WERI-Rb-1 (cell line): ENCODE results near the gene KRTAP10-3.

Experiments
- DNase-seq: peaks from one replicate; pipeline ENCODE4 v3.0.0-alpha.2; 2020
- H3K27ac ChIP-seq: fragments of 250-450 bp; sonication (Bioruptor Pico); 2 replicates; pipeline ENCODE4 v1.5.1; 2020; ENCODE audit warnings: mild to moderate bottlenecking, moderate library complexity
- H3K27me3 ChIP-seq: fragments of 250-450 bp; sonication (Bioruptor Pico); 2 replicates; pipeline ENCODE4 v1.5.1; 2021; ENCODE audit warnings: mild to moderate bottlenecking, low read depth, moderate library complexity; ENCODE audit not compliant: insufficient read depth, severe bottlenecking
- H3K36me3 ChIP-seq: fragments of 250-450 bp; sonication (Bioruptor Pico); 2 replicates; pipeline ENCODE4 v1.5.1; 2020; ENCODE audit warnings: mild to moderate bottlenecking, moderate library complexity
- H3K4me3 ChIP-seq: 2 replicates; pipeline ENCODE4 v1.5.1; 2011; ENCODE audit warnings: low read depth, mild to moderate bottlenecking, control low read depth, low read length
- H3K9me3 ChIP-seq: fragments of 250-450 bp; sonication (Bioruptor Pico); 2 replicates; pipeline ENCODE4 v1.5.1; 2021; ENCODE audit warnings: mild to moderate bottlenecking, moderate library complexity; ENCODE audit not compliant: severe bottlenecking
- TF ChIP-seq, protein P1 (sequence below): IDR thresholded peaks from 2 replicates; pipeline ENCODE4 v1.5.1; 2011; ENCODE audit warnings: low read depth, mild to moderate bottlenecking, control low read depth, inconsistent platforms, low read length

The KRTAP10-3 gene

DNA sequence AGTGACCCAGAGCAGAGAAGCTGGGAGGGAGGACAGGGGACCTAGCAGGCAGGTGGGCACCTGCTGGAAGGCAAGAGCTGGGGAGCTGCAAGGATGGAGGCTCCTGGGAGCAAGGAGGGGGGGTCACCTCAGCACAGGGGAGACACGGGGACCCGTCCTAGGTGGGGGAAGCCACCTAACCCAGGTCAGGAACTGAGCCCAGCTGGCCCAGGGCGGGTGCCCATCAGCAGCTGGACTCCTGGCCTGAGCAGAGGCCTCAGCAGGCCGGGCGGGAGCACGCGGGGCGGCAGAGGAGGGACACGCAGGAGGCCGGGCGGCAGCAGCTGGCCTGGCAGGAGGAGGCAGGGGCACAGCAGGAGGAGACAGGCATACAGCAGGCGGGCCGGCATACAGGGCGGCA, 19.5 kb downstream of the KRTAP10-3 start:
- no peak overlapping the region for H3K4me3 ChIP-seq
- no peaks in the 10 kb centered on the region for H3K27me3 ChIP-seq
- no peak for DNase-seq
- TF ChIP-seq, protein P1, sequence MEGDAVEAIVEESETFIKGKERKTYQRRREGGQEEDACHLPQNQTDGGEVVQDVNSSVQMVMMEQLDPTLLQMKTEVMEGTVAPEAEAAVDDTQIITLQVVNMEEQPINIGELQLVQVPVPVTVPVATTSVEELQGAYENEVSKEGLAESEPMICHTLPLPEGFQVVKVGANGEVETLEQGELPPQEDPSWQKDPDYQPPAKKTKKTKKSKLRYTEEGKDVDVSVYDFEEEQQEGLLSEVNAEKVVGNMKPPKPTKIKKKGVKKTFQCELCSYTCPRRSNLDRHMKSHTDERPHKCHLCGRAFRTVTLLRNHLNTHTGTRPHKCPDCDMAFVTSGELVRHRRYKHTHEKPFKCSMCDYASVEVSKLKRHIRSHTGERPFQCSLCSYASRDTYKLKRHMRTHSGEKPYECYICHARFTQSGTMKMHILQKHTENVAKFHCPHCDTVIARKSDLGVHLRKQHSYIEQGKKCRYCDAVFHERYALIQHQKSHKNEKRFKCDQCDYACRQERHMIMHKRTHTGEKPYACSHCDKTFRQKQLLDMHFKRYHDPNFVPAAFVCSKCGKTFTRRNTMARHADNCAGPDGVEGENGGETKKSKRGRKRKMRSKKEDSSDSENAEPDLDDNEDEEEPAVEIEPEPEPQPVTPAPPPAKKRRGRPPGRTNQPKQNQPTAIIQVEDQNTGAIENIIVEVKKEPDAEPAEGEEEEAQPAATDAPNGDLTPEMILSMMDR: no peak
- peaks cover 13% of the 10 kb centered on the region for H3K9me3 ChIP-seq
- H3K27ac ChIP-seq: no peak overlapping the region
- H3K36me3 ChIP-seq: no peaks in the 10 kb centered on the region

DNA sequence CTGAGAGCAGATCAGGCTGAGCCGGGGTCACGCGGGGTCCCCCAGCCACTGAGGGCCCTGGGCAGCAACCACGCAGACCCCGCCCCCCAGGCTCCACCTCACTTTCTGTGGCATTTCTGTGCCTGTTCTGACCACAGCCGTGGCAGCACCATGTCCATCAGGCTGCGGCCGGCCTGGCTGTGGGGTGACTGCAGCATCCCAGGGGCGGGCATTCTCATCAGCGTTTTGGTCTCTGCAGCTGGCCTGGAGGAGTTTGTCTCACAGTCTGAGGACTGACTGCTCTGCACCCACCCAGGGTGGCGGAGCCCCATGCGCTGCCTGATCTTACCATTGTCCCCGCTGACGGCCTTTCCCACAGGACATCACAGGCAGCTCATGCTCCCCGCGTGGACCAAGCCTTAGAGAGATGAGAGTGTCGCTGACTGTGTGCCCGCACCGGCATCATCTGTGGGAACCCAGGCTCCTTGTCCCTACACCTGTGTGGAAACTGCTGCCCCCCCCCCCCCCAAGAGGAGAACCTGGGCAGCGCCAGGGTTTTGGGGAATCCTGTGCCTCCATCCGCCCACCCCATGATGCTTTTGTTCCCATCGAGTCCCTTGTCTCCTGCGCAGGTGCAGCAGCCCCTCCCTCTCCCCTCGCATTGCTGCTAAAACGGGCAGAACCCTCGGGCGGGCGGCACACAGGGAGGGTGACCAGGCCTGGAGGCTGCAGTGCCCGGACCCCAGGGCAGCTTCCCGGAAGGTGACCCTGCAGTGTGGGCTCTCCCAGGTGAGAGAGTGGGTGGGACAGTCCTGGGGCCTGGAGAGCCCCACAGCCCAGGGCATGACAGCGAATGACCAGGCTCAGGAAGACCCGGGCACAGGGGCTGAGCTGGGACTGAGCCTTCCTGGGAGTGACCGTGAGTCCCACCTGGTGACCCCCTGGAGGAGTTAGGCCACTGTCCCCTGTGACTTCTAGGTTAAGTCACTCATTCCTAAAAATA, 20.4 kb downstream of the KRTAP10-3 start:
- TF ChIP-seq, protein P1: no peak
- Histone ChIP-seq H3K36me3 (no peaks in the 10 kb centered on the region), H3K4me3 (no peak overlapping the region), H3K27ac (no peak overlapping the region), H3K27me3 (no peaks in the 10 kb centered on the region), H3K9me3 (peaks cover 10% of the 10 kb centered on the region)
- peak; percentile 17 for DNase-seq

DNA sequence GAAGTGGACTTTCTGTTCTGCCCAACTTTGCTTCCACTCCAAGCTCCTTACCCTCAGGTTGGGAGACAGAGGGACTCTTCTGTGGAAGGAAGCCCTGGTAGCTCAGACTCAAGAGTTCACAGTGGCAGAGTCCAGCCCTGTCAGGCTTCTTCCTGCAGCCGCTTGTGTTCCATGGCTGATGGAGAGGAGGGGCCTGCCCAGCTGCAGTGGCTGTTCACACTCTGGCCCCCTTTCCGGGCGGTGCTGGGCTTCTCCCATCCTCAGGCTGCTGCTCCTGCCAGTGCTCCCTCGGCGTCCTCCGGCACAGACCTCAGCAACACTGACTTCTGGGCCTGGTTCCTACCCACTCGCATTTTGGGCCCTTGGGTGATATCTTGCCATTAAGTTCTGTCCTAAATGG, 22.6 kb downstream of the KRTAP10-3 start:
- TF ChIP-seq, protein P1: no peak
- no peaks in the 10 kb centered on the region for H3K27me3 ChIP-seq
- no peaks in the 10 kb centered on the region for H3K9me3 ChIP-seq

DNA sequence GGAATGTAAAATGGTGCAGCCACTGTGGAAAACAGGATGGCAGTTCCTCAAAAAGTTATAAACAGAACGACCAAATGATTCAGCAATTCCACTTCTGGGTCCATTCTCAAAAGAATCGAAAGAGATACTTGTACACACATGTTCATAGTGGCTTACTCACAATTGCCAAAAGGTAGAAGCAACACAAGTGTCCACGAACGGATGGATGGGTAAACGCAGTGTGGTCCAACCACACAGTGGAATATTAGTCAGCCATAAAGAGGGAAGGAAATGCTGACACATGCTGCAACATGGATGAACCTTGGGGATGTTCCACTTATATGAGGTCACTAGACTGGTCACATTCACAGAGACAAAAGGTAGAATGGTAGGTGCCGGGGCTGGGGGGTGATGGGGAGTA, 23.9 kb downstream of the KRTAP10-3 start:
- H3K9me3 ChIP-seq: no peaks in the 10 kb centered on the region
- H3K36me3 ChIP-seq: no peaks in the 10 kb centered on the region
- H3K4me3 ChIP-seq: no peak overlapping the region
- H3K27me3 ChIP-seq: no peaks in the 10 kb centered on the region
- no peak overlapping the region for H3K27ac ChIP-seq
- TF ChIP-seq, protein P1: no peak
- no peak for DNase-seq

More for the DNA sequence above, 22.6 kb downstream of the KRTAP10-3 start:
- Histone ChIP-seq H3K27ac (no peak overlapping the region), H3K4me3 (no peak overlapping the region), H3K36me3 (no peaks in the 10 kb centered on the region)
- peak; percentile 9 for DNase-seq

DNA sequence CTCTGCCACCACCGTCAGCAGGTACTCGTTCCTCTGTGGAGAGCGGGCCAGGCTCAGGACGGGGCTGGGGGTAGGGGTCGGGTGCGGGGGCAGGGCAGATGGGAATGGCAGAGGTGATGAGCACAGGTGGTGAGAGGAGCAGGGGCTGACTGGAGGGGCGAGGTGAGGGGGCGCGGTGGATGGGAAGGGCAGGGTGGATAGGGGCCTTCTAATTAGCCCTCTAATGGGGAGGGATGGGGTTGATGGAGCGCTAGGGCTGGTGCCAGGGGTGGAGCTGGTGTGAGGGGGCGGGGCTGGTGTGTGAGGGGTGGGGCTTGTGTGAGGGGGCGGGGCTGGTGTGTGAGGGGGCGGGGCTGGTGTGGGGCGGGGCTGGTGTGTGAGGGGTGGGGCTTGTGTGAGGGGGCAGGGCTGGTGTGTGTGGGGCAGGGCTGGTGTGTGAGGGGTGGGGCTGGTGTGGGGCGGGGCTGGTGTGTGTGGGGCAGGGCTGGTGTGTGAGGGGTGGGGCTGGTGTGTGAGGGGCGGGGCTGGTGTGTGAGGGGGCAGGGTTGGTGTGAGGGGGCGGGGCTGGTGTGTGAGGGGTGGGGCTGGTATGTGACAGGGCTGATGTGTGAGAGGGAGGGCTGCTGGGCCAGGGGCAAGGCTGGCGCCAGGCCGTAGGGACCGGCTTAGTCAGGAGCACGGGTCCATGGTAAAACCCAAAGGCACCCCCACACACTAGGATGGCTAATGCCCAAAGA, 24.5 kb downstream of the KRTAP10-3 start:
- H3K9me3 ChIP-seq: no peaks in the 10 kb centered on the region
- TF ChIP-seq, protein P1: no peak
- no peaks in the 10 kb centered on the region for H3K27me3 ChIP-seq
- no peaks in the 10 kb centered on the region for H3K36me3 ChIP-seq
- DNase-seq: peak; percentile 5
- no peak overlapping the region for H3K4me3 ChIP-seq
- H3K27ac ChIP-seq: no peak overlapping the region
